ENCODE results near the gene SECISBP2L.
"Not testable (repeated sequence)": the region's sequence is repeated elsewhere in the genome, so short reads cannot be mapped to it uniquely, and the experiment has no call there.

Gene SECISBP2L

GRCh38 chr15:49084285-49084570 lies 38.0 kb upstream of the SECISBP2L start:
- DNase-seq (ENCODE audit: low read depth): no peak
- TF ChIP-seq CTCF (IDR thresholded peaks at IDR 0.05; ENCODE audit: low read depth, low read length, missing control alignments): no peak
- no peak overlapping the region for H3K4me3 ChIP-seq (ENCODE audit: low read depth, low read length)

GRCh38 chr15:49083401-49084284 lies 37.4 kb upstream of the SECISBP2L start:
- no peak for TF ChIP-seq CTCF (IDR thresholded peaks at IDR 0.05; ENCODE audit: low read depth, low read length, missing control alignments)
- H3K4me3 ChIP-seq (ENCODE audit: low read depth, low read length): no peak overlapping the region
- no peak for DNase-seq (ENCODE audit: low read depth)

GRCh38 chr15:49082960-49083359 lies 36.7 kb upstream of the SECISBP2L start:
- no peak for DNase-seq (ENCODE audit: low read depth)
- H3K4me3 ChIP-seq (ENCODE audit: low read depth, low read length): no peak overlapping the region
- no peak for TF ChIP-seq CTCF (IDR thresholded peaks at IDR 0.05; ENCODE audit: low read depth, low read length, missing control alignments)

GRCh38 chr15:49079340-49080039 lies 33.2 kb upstream of the SECISBP2L start:
- DNase-seq (ENCODE audit: low read depth): no peak
- no peak for TF ChIP-seq CTCF (IDR thresholded peaks at IDR 0.05; ENCODE audit: low read depth, low read length, missing control alignments)
- no peak overlapping the region for H3K4me3 ChIP-seq (ENCODE audit: low read depth, low read length)

- TF ChIP-seq CTCF (IDR thresholded peaks at IDR 0.05; ENCODE audit: low read depth, low read length, missing control alignments): no peak
- no peak for DNase-seq (ENCODE audit: low read depth)
- no peak overlapping the region for H3K4me3 ChIP-seq (ENCODE audit: low read depth, low read length)
Measured at GRCh38 chr15:49075881-49076280, 29.6 kb upstream of the SECISBP2L start.

- not testable (repeated sequence) for H3K4me3 ChIP-seq (ENCODE audit: low read depth, low read length); DNase-seq (ENCODE audit: low read depth)
Measured at GRCh38 chr15:49074589-49075287, 28.5 kb upstream of the SECISBP2L start.

GRCh38 chr15:49066372-49066771 lies 20.1 kb upstream of the SECISBP2L start:
- no peak for TF ChIP-seq CTCF (IDR thresholded peaks at IDR 0.05; ENCODE audit: low read depth, low read length, missing control alignments)
- no peak overlapping the region for H3K4me3 ChIP-seq (ENCODE audit: low read depth, low read length)
- DNase-seq (ENCODE audit: low read depth): no peak

All from GM12864 (cell line).